BLaER1 (cell line): Measurements from ENCODE around the gene SZT2.
"Not testable (repeated sequence)": the region's sequence is repeated elsewhere in the genome, so short reads cannot be mapped to it uniquely, and the experiment has no call there.

Source experiments
- H3K27ac ChIP-seq: shearing (Covaris generic); formaldehyde crosslinking; 2 replicates; pipeline ENCODE4 v1.8.1; 2022
- H3K27me3 ChIP-seq: shearing (Covaris generic); formaldehyde crosslinking; 2 replicates; pipeline ENCODE4 v1.8.1; 2022
- H3K36me3 ChIP-seq: shearing (Covaris generic); formaldehyde crosslinking; 2 replicates; pipeline ENCODE4 v1.8.1; 2022
- H3K4me1 ChIP-seq: shearing (Covaris generic); formaldehyde crosslinking; 2 replicates; pipeline ENCODE4 v1.8.1; 2022
- H3K4me2 ChIP-seq: shearing (Covaris generic); formaldehyde crosslinking; 2 replicates; pipeline ENCODE4 v1.8.1; 2022
- H3K4me3 ChIP-seq: shearing (Covaris generic); formaldehyde crosslinking; 2 replicates; pipeline ENCODE4 v1.8.1; 2022
- H3K9ac ChIP-seq: shearing (Covaris generic); formaldehyde crosslinking; 2 replicates; pipeline ENCODE4 v1.8.1; 2022
- H3K9me3 ChIP-seq: shearing (Covaris generic); formaldehyde crosslinking; 2 replicates; pipeline ENCODE4 v1.8.1; 2022
- H4K20me1 ChIP-seq: shearing (Covaris generic); formaldehyde crosslinking; 2 replicates; pipeline ENCODE4 v1.8.1; 2022
- Cebpa-rat ChIP-seq: shearing (Covaris generic); IDR thresholded peaks from 2 replicates; pipeline ENCODE4 v1.8.1; 2022

The SZT2 gene

DNA sequence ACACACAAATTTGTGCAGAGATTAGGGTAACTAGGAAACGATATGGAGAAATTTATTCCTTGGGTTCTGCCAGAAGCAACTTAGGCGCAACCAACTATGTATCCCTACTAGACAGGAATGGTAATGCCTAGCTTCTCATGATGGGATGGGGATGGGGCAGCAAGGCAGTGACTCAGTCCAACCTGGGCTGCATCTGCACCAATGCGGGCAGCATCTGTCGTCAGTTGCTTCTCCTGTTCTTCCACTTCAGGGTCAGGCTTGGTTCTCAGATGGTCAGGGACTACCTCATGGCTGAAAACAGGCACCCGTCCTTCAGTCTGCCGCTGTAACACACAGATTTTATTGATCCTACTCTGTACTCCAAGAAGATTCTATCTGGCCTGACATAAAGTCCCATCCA, 3.0 kb upstream of the SZT2 start:
- Histone ChIP-seq H3K9ac (no peak overlapping the region), H3K9me3 (no peaks in the 10 kb centered on the region), H3K36me3 (peaks cover 62% of the 10 kb centered on the region), H3K27me3 (no peaks in the 10 kb centered on the region), H3K4me1 (peaks cover 25% of the 10 kb centered on the region), H3K4me2 (no peak overlapping the region), H3K4me3 (no peak overlapping the region), H4K20me1 (peaks cover 8% of the 10 kb centered on the region; the same call in 1 of the 2 replicates), H3K27ac (no peak overlapping the region)
- no peak for TF ChIP-seq Cebpa-rat

DNA sequence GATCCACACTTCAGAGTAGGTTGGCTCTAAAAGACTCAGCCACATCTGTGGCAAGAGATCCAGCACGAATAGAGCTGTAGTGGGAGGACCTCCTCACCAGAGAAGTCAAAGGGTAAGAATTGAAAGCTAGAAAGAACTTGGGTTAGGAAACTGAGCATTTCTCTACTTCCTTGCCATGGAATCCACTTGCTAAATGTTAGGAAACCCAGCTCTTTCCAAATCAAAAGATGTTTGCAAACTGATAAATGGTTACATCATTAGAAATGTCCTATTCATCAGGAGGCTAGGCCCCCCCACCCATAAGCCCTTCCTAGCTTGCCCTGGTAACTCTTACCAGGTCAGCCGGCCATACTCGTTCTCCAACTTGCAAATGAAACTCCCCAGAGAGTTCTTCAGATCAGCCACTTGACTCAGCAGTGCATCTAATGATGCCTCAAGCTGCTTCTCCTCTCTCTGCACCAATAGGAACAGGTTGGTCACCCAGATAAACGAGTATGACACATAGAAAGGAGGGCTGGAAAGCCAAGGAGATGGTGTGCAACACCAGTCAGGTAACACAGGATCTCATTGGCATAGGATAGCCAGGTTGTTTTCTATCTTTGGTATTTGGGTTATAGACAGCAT, 1.6 kb upstream of the SZT2 start:
- Histone ChIP-seq H3K4me1 (peaks cover 25% of the 10 kb centered on the region), H3K9ac (peak overlapping the region; percentile 84; the same call in 1 of the 2 replicates), H4K20me1 (peaks cover 8% of the 10 kb centered on the region; the same call in 1 of the 2 replicates), H3K9me3 (no peaks in the 10 kb centered on the region), H3K27ac (no peak overlapping the region), H3K36me3 (peaks cover 48% of the 10 kb centered on the region), H3K4me3 (peak overlapping the region; percentile 83; the same call in 1 of the 2 replicates), H3K27me3 (no peaks in the 10 kb centered on the region), H3K4me2 (peak overlapping the region; percentile 90)
- TF ChIP-seq Cebpa-rat, result no peak

DNA sequence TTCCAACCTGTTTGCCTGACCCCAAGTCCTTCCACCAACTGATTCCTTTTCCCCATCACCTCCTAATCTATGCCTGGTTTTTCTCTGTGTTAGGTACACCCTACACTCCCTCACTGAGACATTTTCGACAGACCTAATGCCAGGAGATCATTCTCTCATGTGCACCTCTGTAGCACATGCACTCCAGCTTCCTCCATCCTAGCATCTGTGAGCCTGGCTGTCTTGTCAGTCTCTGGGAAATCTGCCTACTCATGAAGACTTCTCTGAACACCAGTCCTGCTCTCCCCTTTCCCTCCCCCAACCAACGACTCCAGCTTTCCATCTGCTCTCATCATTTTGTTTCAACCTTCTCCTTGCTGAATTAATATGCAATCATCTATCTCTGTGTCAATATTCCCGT, 1.1 kb upstream of the SZT2 start:
- no peak overlapping the region for H3K27ac ChIP-seq
- no peaks in the 10 kb centered on the region for H3K27me3 ChIP-seq
- H3K4me2 ChIP-seq, result peak overlapping the region; percentile 90
- no peaks in the 10 kb centered on the region for H3K9me3 ChIP-seq
- no peak for TF ChIP-seq Cebpa-rat
- H3K9ac ChIP-seq, result peak overlapping the region; percentile 84
- H4K20me1 ChIP-seq, result peaks cover 8% of the 10 kb centered on the region; the same call in 1 of the 2 replicates
- H3K36me3 ChIP-seq, result peaks cover 43% of the 10 kb centered on the region
- peak overlapping the region; percentile 83 for H3K4me3 ChIP-seq
- peaks cover 25% of the 10 kb centered on the region for H3K4me1 ChIP-seq

GRCh38 chr1:43392702-43393101, 3.0 kb downstream of the SZT2 start:
- no peaks in the 10 kb centered on the region for H3K9me3 ChIP-seq
- peaks cover 24% of the 10 kb centered on the region for H3K4me1 ChIP-seq
- no peak overlapping the region for H3K9ac ChIP-seq
- H3K4me3 ChIP-seq, result no peak overlapping the region
- TF ChIP-seq Cebpa-rat, result no peak
- no peaks in the 10 kb centered on the region; the same call in 1 of the 2 replicates for H3K27me3 ChIP-seq
- H3K4me2 ChIP-seq, result no peak overlapping the region
- no peak overlapping the region for H3K27ac ChIP-seq
- peaks cover 22% of the 10 kb centered on the region; the same call in 1 of the 2 replicates for H4K20me1 ChIP-seq
- H3K36me3 ChIP-seq, result peaks cover 32% of the 10 kb centered on the region

- Histone ChIP-seq H3K9ac (no peak overlapping the region), H3K4me2 (no peak overlapping the region), H3K27ac (no peak overlapping the region), H3K4me3 (no peak overlapping the region), H3K27me3 (no peaks in the 10 kb centered on the region; the same call in 1 of the 2 replicates), H3K9me3 (no peaks in the 10 kb centered on the region), H3K36me3 (peaks cover 37% of the 10 kb centered on the region), H3K4me1 (peaks cover 7% of the 10 kb centered on the region), H4K20me1 (peaks cover 19% of the 10 kb centered on the region; the same call in 1 of the 2 replicates)
- TF ChIP-seq Cebpa-rat, result no peak
Observed at GRCh38 chr1:43395523-43395922, 5.8 kb downstream of the SZT2 start.

GRCh38 chr1:43396059-43396458, 6.4 kb downstream of the SZT2 start:
- Histone ChIP-seq H3K4me2 (no peak overlapping the region), H3K27ac (no peak overlapping the region), H3K36me3 (peaks cover 37% of the 10 kb centered on the region)

DNA sequence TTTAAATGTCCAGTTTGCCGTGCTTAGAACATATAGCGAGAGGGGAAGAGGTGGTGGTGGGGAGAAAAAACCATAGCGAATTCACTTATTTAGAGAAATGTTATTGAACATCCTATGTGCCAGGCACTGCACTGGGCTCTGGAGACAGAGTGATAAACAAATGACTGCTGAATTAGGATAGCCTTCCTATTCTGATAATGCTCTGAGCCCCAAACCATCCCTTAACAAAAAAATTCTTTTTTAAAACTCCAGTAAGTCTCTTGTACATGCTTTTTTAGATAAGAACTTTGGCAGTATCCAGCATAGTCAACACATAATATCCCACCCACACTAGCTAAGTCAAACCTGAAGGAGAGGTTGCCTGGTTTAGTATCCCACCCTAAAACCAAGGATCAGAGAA, 8.5 kb downstream of the SZT2 start:
- no peaks in the 10 kb centered on the region for H3K4me1 ChIP-seq
- H3K9ac ChIP-seq, result no peak overlapping the region
- no peak overlapping the region for H3K27ac ChIP-seq
- peaks cover 50% of the 10 kb centered on the region for H3K36me3 ChIP-seq
- peaks cover 42% of the 10 kb centered on the region for H4K20me1 ChIP-seq
- no peak for TF ChIP-seq Cebpa-rat
- no peaks in the 10 kb centered on the region for H3K9me3 ChIP-seq
- H3K4me2 ChIP-seq, result no peak overlapping the region
- H3K4me3 ChIP-seq, result no peak overlapping the region
- no peaks in the 10 kb centered on the region; the same call in 1 of the 2 replicates for H3K27me3 ChIP-seq

More at GRCh38 chr1:43396059-43396458, 6.4 kb downstream of the SZT2 start:
- no peak for TF ChIP-seq Cebpa-rat
- H3K4me3 ChIP-seq, result no peak overlapping the region
- H3K27me3 ChIP-seq, result no peaks in the 10 kb centered on the region; the same call in 1 of the 2 replicates
- H3K9ac ChIP-seq, result no peak overlapping the region
- H4K20me1 ChIP-seq, result peaks cover 24% of the 10 kb centered on the region; the same call in 1 of the 2 replicates
- peaks cover 2% of the 10 kb centered on the region for H3K4me1 ChIP-seq
- H3K9me3 ChIP-seq, result no peaks in the 10 kb centered on the region

DNA sequence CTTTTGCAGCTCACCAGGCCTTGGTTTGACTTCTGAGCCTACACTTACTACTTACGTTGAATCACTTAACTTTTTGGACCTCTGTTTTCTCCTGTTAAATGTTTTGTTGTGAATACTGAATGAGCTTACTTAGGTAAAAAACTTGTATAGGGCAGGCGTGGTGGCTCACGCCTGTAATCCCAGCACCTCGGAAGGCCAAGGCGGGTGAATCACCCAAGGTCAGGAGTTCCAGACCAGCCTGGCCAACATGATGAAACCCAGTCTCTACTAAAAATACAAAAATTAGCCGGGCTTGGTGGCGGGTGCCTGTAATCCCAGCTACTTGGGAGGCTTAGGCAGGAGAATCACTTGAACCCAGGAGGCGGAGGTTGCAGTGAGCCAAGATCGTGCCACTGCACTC, 10.7 kb downstream of the SZT2 start:
- not testable (repeated sequence) for H3K27ac ChIP-seq, H3K4me2 ChIP-seq, H3K4me3 ChIP-seq, H3K4me1 ChIP-seq, H3K9ac ChIP-seq, H3K27me3 ChIP-seq, H3K9me3 ChIP-seq
- Histone ChIP-seq H3K36me3 (peaks cover 58% of the 10 kb centered on the region), H4K20me1 (peaks cover 37% of the 10 kb centered on the region)

DNA sequence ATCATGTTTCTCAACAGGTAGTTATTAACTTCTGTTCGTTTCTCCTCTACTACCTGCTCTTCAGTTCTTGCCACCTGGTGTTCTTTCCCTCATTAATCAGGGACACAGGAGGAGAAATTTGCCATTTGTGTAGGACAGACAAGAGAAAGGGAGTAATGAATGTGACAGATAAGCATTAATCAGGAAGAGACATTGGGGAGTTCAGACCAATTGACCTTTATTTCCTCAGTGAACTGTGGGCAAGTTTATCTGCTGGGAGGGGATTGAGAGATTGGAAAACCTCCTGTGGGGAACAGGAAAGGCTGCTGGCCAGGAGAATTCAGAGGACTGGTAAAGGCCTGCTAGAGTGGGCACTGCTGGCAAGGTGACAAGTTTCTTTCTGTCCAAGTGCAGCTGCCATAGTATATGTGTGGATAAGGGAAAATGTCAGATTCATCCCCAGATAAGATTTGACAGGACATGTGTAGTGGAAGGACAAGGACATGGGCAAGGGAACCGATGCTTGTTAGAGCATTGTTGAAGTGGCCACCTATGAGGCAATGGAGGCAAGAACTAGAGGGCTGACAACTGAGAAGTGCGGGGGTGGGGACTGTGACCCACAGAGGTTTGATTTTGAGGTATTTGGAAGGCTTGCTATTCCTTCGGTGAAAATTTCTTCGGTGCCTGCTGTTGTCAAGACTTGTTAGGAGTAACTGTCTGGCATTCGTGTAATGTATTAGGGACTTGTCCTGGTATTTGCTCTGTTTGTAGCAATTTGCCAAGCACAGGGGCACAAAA, 12.6 kb downstream of the SZT2 start:
- H3K36me3 ChIP-seq, result peaks cover 64% of the 10 kb centered on the region
- H3K27me3 ChIP-seq, result no peaks in the 10 kb centered on the region
- no peak overlapping the region for H3K9ac ChIP-seq
- H4K20me1 ChIP-seq, result peaks cover 30% of the 10 kb centered on the region
- TF ChIP-seq Cebpa-rat, result no peak
- H3K9me3 ChIP-seq, result no peaks in the 10 kb centered on the region
- no peak overlapping the region for H3K27ac ChIP-seq
- no peak overlapping the region for H3K4me3 ChIP-seq
- H3K4me2 ChIP-seq, result no peak overlapping the region
- H3K4me1 ChIP-seq, result no peaks in the 10 kb centered on the region

GRCh38 chr1:43404353-43404752, 14.7 kb downstream of the SZT2 start:
- Histone ChIP-seq H3K27me3 (no peaks in the 10 kb centered on the region), H3K36me3 (peaks cover 76% of the 10 kb centered on the region), H3K4me3 (no peak overlapping the region), H3K9ac (no peak overlapping the region), H3K4me2 (no peak overlapping the region), H3K9me3 (no peaks in the 10 kb centered on the region), H3K27ac (no peak overlapping the region), H4K20me1 (peaks cover 24% of the 10 kb centered on the region), H3K4me1 (no peaks in the 10 kb centered on the region)
- TF ChIP-seq Cebpa-rat, result peak; percentile 58
